HepG2 (cell line): ENCODE results near the gene CEP128. TPM values are rescaled to one million over a fixed set of nuclear protein-coding genes. Genes with fewer than 3 reads are reported as not detected.

Experiments used
- ATAC-seq: fragments of 200-7000 bp; cut with Tn5 transposase; 3 replicates; pipeline ENCODE4 v1.9.1; 2020; ENCODE audit warnings: mild to moderate bottlenecking, moderate library complexity
- BruUV-seq: library from RNA; stranded (reverse); fragments of 400-500 nt; replicated peaks from 2 replicates; lab custom pipeline; 2021; lab: Mats Ljungman, UMichigan
- CTCF ChIA-PET: fragments of 300-600 bp; formaldehyde crosslinking; extraction: SDS; loops from one replicate; lab custom pipeline; 2021; ENCODE audit warnings: low total read pairs, inconsistent platforms, low intra/inter-chr PET ratio; lab: Yijun Ruan, JAX
- POLR2A ChIA-PET: fragments of 350-600 bp; sonication (Branson Sonifier 250); formaldehyde crosslinking; loops from one replicate; lab custom pipeline; 2020; ENCODE audit warnings: antibody characterized with exemption, inconsistent platforms; lab: Yijun Ruan, JAX
- DNase-seq: peaks from one replicate; pipeline ENCODE4 v3.0.0-alpha.2; 2015; ENCODE audit warnings: low spot score
- FAIRE-seq: peaks from 3 replicates; lab custom pipeline; 2011; peaks lifted over from hg19 to GRCh38; lab: Jason Lieb, UNC
- H2AFZ ChIP-seq: one replicate; pipeline ENCODE4 v1.6.1; 2011; ENCODE audit warnings: low read length, inconsistent platforms
- H3K27ac ChIP-seq: fragments of 300-600 bp; 3 replicates; pipeline ENCODE4 v1.8.0; 2011; ENCODE audit warnings: mixed run types, mild to moderate bottlenecking, mixed read lengths, low read length, inconsistent platforms; ENCODE audit not compliant: insufficient read depth; ENCODE audit errors: extremely low read length
- H3K27me3 ChIP-seq, 2 experiments: fragments of 200-600 bp in 1 of 2; 2 replicates in 1 of 2; 3 replicates in 1 of 2; pipeline versions ENCODE4 v1.6.0 to v1.8.0; 2011; ENCODE audit warnings: low read length in 2 of 2, mild to moderate bottlenecking in 2 of 2, moderate library complexity in 2 of 2, inconsistent platforms in 1 of 2; ENCODE audit not compliant: insufficient read depth in 2 of 2, control insufficient read depth in 1 of 2
- H3K36me3 ChIP-seq, 2 experiments: fragments of 200-600 bp in 1 of 2; replicated peaks in 1 of 2; 2 replicates in 1 of 2; 3 replicates in 1 of 2; pipeline versions ENCODE4 v1.5.1 to v1.8.0; 2011; ENCODE audit warnings: low read length in 2 of 2, inconsistent platforms in 1 of 2; ENCODE audit not compliant: insufficient read depth in 2 of 2, control insufficient read depth in 1 of 2
- H3K4me1 ChIP-seq: 2 replicates; pipeline ENCODE4 v1.5.1; 2012; ENCODE audit warnings: low read length, inconsistent platforms; ENCODE audit not compliant: insufficient read depth
- H3K4me2 ChIP-seq: 2 replicates; pipeline ENCODE4 v1.6.0; 2011; ENCODE audit warnings: low read depth, low read length, inconsistent platforms
- H3K4me3 ChIP-seq, 3 experiments: fragments of 200-600 bp in 1 of 3; sonication (generic), shearing (Covaris generic) in 1 of 3; replicated peaks in 1 of 3; 2 replicates each; pipeline ENCODE4 v1.5.1; 2011 to 2016; ENCODE audit warnings: low read length in 3 of 3, inconsistent platforms in 2 of 3, low read depth in 2 of 3, mild to moderate bottlenecking in 2 of 3, control low read depth in 1 of 3, mixed read lengths in 1 of 3; ENCODE audit not compliant: insufficient read depth in 1 of 3
- H3K79me2 ChIP-seq: one replicate; pipeline ENCODE4 v1.6.1; 2011; ENCODE audit warnings: low read length, inconsistent platforms; ENCODE audit not compliant: insufficient read depth
- H3K9ac ChIP-seq: 2 replicates; pipeline ENCODE4 v1.6.0; 2011; ENCODE audit warnings: mild to moderate bottlenecking, low read depth, low read length, inconsistent platforms; ENCODE audit not compliant: insufficient read depth
- H3K9me3 ChIP-seq: 2 replicates; pipeline ENCODE4 v1.5.1; 2012; ENCODE audit warnings: mild to moderate bottlenecking, low read length
- H4K20me1 ChIP-seq: 2 replicates; pipeline ENCODE4 v1.6.0; 2011; ENCODE audit warnings: inconsistent platforms, mild to moderate bottlenecking, low read length, moderate library complexity; ENCODE audit not compliant: insufficient read depth
- WGBS: methylation state at CpG from one replicate; pipeline ENCODE4 v1.1.6; 2017; ENCODE audit warnings: low lambda C conversion rate; 5-methylcytosine and 5-hydroxymethylcytosine counted together
- in situ Hi-C: cut with HindIII; loops from 2 replicates; pipeline ENCODE4 v1.10.0; 2017; ENCODE audit warnings: low pct_unique_long_range_greater_than_20kb; ENCODE audit not compliant: extremely low pct_ligation_motif_present
- intact Hi-C: fragments of 100-400 bp; cut with micrococcal nuclease; formaldehyde crosslinking; loops from one replicate; pipeline ENCODE4 v1.10.0; 2022; ENCODE audit not compliant: unreplicated experiment
- polyA plus RNA-seq, 8 experiments: library from polyadenylated mRNA; depleted of rRNA in 3 of 8; stranded (reverse) in 7 of 8; unstranded in 1 of 8; fragments of >200 nt; fragmentation: Illumina TruSeq in 4 of 8; extraction: Trizol in 4 of 8; gene quantifications; 2 replicates each; pipeline versions ENCODE4 v1.2.1 to v1.2.3, GENCODE V29; 2011 to 2016; ENCODE audit warnings: low read depth in 4 of 8, missing spikeins in 1 of 8, mixed read lengths in 1 of 8; ENCODE audit not compliant: insufficient read depth in 1 of 8
- total RNA-seq, 5 experiments: library from RNA; depleted of rRNA; stranded (reverse); fragments of >200 nt; fragmentation: Illumina TruSeq; extraction: Trizol; gene quantifications; 2 replicates each; pipeline ENCODE4 v1.2.3, GENCODE V29; 2016; ENCODE audit warnings: low read depth in 1 of 5
- TF ChIP-seq, protein P1 (sequence below): sonication (generic); formaldehyde crosslinking; IDR thresholded peaks from one replicate; pipeline ENCODE4 v1.5.1; 2020; ENCODE audit warnings: mild to moderate bottlenecking, missing genetic modification reagents; ENCODE audit errors: not compliant biosample characterization

CEP128 gene
- total and polyA plus RNA-seq, 2 of the 13 experiments (the other 11 are each of a cell fraction or from before 2014, with no cell fraction given), result 1.3 to 7.5 TPM

DNA sequence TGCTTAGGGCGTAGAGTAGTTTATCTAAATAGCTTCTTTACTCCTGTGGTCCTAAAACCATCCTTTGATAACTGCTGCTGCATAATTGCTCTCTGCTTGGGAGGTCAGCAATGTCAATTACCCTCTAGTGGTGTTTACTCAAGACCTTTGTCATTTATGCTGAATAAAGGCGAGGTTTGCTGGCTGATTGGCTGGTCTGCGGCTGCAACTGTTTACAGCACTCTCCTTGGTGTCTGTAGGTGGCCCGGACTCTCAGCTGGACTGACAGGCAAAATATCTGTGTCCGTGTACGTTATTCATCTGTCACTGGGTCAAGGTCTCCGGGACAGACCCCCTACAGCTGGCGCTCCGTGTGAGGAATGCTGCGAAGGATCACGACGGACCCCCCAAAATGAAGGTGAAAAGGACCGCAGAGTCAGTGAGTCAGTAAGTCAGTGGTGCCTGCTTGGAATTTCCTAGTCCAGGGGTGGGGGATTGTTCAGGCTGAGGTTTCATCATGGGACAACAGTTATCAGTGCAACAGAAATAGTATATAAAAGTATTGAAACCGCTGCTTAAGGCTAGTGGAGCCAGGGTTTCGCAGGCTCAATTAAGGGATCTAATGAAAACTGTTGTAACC lies 476.9 kb downstream of the CEP128 start:
- H3K4me1 ChIP-seq, result peaks cover 19% of the 10 kb centered on the region
- FAIRE-seq, result no peak
- peaks cover 13% of the 10 kb centered on the region for H4K20me1 ChIP-seq
- intact Hi-C loops, result loop anchor here (5.0 kb wide), 1 partner anchor 73 kb away; no protein-coding TSS in a partner anchor
- no peak overlapping the region for H2AFZ ChIP-seq
- H3K27me3 ChIP-seq, result peaks cover 1 to 63% of the 10 kb centered on the region in 2 experiments
- POLR2A ChIA-PET, result no interaction called here
- no peaks in the 10 kb centered on the region for H3K79me2 ChIP-seq
- BruUV-seq, result no TSS peak
- TF ChIP-seq, protein P1, sequence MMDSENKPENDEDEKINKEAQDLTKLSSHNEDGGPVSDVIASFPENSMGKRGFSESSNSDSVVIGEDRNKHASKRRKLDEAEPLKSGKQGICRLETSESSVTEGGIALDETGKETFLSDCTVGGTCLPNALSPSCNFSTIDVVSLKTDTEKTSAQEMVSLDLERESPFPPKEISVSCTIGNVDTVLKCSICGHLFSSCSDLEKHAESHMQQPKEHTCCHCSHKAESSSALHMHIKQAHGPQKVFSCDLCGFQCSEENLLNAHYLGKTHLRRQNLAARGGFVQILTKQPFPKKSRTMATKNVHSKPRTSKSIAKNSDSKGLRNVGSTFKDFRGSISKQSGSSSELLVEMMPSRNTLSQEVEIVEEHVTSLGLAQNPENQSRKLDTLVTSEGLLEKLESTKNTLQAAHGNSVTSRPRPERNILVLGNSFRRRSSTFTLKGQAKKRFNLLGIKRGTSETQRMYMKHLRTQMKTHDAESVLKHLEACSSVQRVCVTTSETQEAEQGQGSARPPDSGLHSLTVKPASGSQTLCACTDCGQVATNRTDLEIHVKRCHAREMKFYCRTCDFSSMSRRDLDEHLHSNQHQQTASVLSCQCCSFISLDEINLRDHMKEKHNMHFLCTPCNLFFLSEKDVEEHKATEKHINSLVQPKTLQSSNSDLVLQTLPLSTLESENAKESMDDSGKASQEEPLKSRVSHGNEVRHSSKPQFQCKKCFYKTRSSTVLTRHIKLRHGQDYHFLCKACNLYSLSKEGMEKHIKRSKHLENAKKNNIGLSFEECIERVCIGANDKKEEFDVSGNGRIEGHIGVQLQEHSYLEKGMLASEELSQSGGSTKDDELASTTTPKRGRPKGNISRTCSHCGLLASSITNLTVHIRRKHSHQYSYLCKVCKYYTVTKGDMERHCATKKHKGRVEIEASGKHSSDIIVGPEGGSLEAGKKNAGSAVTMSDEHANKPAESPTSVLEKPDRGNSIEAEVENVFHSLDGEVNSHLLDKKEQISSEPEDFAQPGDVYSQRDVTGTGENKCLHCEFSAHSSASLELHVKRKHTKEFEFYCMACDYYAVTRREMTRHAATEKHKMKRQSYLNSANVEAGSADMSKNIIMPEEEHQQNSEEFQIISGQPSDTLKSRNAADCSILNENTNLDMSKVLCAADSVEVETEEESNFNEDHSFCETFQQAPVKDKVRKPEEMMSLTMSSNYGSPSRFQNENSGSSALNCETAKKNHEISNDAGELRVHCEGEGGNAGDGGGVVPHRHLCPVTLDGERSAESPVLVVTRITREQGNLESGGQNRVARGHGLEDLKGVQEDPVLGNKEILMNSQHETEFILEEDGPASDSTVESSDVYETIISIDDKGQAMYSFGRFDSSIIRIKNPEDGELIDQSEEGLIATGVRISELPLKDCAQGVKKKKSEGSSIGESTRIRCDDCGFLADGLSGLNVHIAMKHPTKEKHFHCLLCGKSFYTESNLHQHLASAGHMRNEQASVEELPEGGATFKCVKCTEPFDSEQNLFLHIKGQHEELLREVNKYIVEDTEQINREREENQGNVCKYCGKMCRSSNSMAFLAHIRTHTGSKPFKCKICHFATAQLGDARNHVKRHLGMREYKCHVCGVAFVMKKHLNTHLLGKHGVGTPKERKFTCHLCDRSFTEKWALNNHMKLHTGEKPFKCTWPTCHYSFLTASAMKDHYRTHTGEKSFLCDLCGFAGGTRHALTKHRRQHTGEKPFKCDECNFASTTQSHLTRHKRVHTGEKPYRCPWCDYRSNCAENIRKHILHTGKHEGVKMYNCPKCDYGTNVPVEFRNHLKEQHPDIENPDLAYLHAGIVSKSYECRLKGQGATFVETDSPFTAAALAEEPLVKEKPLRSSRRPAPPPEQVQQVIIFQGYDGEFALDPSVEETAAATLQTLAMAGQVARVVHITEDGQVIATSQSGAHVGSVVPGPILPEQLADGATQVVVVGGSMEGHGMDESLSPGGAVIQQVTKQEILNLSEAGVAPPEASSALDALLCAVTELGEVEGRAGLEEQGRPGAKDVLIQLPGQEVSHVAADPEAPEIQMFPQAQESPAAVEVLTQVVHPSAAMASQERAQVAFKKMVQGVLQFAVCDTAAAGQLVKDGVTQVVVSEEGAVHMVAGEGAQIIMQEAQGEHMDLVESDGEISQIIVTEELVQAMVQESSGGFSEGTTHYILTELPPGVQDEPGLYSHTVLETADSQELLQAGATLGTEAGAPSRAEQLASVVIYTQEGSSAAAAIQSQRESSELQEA (CRISPR knock-in tag), result no peak
- DNase-seq, result no peak
- H3K4me3 ChIP-seq, result no peak overlapping the region
- ATAC-seq, result no peak
- in situ Hi-C loops, result no loop called here
- WGBS, result 63% methylated on average over 15 of the region's 15 CpGs
- peaks cover 16% of the 10 kb centered on the region; the same call in 1 of the 2 replicates for H3K9me3 ChIP-seq
- H3K27ac ChIP-seq, result no peak overlapping the region
- no peak overlapping the region for H3K4me2 ChIP-seq
- H3K36me3 ChIP-seq, result no peaks in the 10 kb centered on the region
- CTCF ChIA-PET, result no interaction called here
- no peak overlapping the region for H3K9ac ChIP-seq
